Keratinocyte (primary cell): Measurements from ENCODE around the gene EYS.

Experiments used
- CTCF ChIP-seq, 3 experiments: IDR thresholded peaks in 1 of 3; conservative IDR thresholded peaks in 1 of 3; optimal IDR thresholded peaks in 1 of 3; 2 replicates in 2 of 3; 3 replicates in 1 of 3; pipeline versions ENCODE3 to v1.5.1; 2011; ENCODE audit warnings: low read length in 3 of 3, mild to moderate bottlenecking in 3 of 3, moderate library complexity in 2 of 3, control low read depth in 1 of 3, inconsistent platforms in 1 of 3; ENCODE audit not compliant: insufficient read depth in 2 of 3; ENCODE audit errors: extremely low read depth in 1 of 3
- EZH2 ChIP-seq: IDR thresholded peaks from one replicate; pipeline ENCODE4 v1.6.1; 2012; ENCODE audit warnings: inconsistent platforms, mild to moderate bottlenecking, low read length, moderate library complexity

GRCh38 chr6:64010666-64011065 is 1696.4 kb downstream of the EYS start:
- TF ChIP-seq CTCF (optimal IDR thresholded peaks at IDR 0.05 in 1 of 3, IDR thresholded peaks at IDR 0.05 in 1 of 3, conservative IDR thresholded peaks at IDR 0.05 in 1 of 3; ENCODE audit: extremely low read depth in 1 of 3, insufficient read depth in 2 of 3, low read length in 3 of 3) (no peak), EZH2 (no peak)
